Measurements from ENCODE around the gene FAM227A.

FAM227A gene

DNA sequence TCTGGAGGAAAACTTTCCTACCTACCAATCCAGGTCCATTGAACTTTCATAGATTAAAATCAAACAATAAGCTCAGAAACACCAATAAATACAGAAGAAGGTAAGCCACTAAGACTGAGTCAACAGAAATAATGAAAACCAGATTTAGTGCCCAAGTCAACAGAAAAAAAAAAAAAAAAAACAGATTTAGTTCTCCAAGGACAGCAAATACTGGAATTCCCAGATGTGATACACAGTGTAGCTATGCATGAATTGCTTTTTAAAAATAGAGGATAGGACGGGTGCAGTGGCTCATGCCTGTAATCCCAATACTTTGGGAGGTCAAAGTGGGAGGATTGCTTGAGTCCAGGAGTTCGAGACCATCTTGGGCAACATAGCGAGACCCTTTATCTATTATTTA lies 101.9 kb downstream of the FAM227A start:
- no peaks in the 10 kb centered on the region for H3K9me3 Mint-ChIP-seq
- no peak overlapping the region for H3K27ac Mint-ChIP-seq
- ATAC-seq (no peak), DNase-seq (ENCODE audit: low spot score in 2 of 2) (no peak)
- no peaks in the 10 kb centered on the region for H3K4me1 Mint-ChIP-seq
- H3K4me3 Mint-ChIP-seq = no peak overlapping the region
- no peaks in the 10 kb centered on the region for H3K36me3 Mint-ChIP-seq

DNA sequence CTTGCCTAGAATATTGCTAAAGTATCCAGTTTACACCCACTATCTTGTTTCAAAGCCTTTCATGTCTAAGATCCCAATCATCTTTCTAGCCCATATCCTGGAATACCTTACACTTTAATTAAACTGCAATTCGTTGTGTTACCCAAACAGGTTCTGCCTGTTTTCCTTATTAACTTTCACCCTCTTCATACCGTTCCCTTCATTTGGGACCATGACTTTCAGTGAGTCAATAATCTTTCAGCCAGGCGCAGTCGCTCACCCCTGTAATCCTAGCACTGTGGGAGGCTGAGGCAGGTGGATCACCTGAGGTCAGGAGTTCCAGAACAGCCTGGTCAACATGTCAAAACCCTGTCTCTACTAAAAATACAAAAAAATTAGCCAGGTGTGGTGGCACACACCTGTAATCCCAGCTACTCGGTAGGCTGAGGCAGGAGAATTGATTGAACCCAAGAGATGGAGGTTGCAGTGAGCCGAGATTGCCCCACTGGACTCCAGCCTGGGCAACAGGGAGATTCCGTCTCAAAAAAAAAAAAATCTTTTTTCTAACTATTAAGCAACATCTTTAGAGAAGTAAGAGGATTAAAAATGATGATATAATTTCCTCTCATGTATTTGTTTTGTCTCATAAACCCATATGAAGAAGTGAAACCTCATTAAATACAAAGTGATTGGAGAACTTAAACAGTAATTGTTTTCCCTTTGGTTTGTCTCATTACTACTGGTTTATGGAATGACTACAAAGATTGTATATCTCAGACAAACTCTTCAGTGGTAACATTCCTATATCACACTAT lies 106.9 kb downstream of the FAM227A start:
- Mint-ChIP-seq H3K4me3 (no peak overlapping the region), H3K9me3 (no peaks in the 10 kb centered on the region), H3K27ac (no peak overlapping the region), H3K4me1 (no peaks in the 10 kb centered on the region), H3K36me3 (no peaks in the 10 kb centered on the region)
- ATAC-seq (no peak), DNase-seq (ENCODE audit: low spot score in 2 of 2) (no peak)

DNA sequence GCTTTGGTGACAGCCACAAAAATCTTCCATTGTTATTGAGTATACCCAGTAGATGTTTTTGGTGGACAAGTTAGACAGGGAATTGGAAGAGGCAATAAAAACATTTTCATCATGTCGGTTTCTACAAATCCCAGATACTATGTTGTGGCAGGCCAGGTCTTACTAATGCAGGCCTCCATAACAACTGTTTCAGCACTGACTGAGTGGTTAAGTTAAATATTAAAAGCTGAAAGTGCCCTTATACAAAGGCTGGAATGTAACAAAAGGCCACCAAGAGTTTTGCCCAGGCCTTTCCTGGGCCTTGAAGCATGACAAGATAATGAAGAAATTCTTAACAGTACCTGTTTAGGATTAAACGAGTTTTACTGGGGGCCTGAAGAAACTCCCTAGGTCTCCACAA lies 115.5 kb downstream of the FAM227A start:
- no peak for DNase-seq (ENCODE audit: low spot score in 2 of 2)
- no peak overlapping the region for H3K4me3 Mint-ChIP-seq

DNA sequence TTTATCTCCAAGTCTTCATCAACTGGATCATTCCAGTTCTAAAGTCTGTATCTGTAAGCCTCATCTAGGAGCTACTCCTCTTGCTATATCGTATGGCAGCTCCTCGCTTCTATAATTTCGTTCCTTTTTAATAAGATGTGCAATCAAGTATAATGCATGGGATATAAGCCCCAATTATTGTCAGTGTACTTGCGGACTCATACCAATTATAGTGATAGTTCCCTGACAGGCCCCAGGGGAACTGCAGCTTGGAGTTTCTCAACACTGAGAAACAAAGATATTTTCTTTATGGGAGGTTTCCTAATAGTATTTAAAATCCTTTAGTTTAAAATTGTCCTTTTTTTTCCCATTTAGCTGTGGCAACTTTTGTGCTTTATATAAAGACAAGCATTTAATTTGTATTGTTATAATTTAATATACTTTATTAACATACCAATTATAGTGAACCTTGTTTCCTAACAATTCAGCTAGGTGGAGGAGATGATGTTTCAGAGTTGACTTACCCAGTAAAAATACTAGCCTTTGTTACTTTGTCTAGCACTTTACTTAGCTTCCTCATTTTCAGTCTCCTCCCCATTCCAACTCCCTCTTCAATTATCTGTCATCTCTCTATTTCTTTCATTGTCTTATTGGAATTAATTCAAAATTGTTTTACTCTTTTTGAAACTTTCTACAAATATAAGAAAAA lies 124.8 kb downstream of the FAM227A start:
- Mint-ChIP-seq H3K4me1 (peaks cover 6% of the 10 kb centered on the region), H3K36me3 (no peaks in the 10 kb centered on the region), H3K27ac (peak overlapping the region; percentile 55), H3K4me3 (peak overlapping the region; percentile 8), H3K9me3 (no peaks in the 10 kb centered on the region)
- DNase-seq (ENCODE audit: low spot score in 2 of 2) = no peak
- ATAC-seq = no peak

More for the DNA sequence above, 115.5 kb downstream of the FAM227A start:
- Mint-ChIP-seq H3K9me3 (peaks cover 4% of the 10 kb centered on the region), H3K4me1 (no peaks in the 10 kb centered on the region), H3K36me3 (no peaks in the 10 kb centered on the region), H3K27ac (no peak overlapping the region)
- no peak for ATAC-seq

Data from stimulated activated effector memory CD8-positive, alpha-beta T cell treated with anti-CD3 and anti-CD28 coated beads, Interleukin-12 subunit alpha, Interleukin-12 subunit beta, amount 100 ng/mL, for 72 hours (primary cell).